K562 (cell line): ENCODE measurements around the gene CASP9. TPM values are rescaled to one million over a fixed set of nuclear protein-coding genes. Genes with fewer than 3 reads are reported as not detected.

Experiments used
- ATF1 ChIP-seq, 2 experiments: fragments of 450-650 bp in 1 of 2; IDR thresholded peaks; 2 replicates each; pipeline ENCODE4 v1.6.1; 2016; ENCODE audit warnings: missing compliant biosample characterization in 1 of 2, missing genetic modification characterization in 1 of 2
- ATF2 ChIP-seq: sonication (generic); formaldehyde crosslinking; IDR thresholded peaks from 2 replicates; pipeline ENCODE4 v1.8.1; 2022; ENCODE audit warnings: missing genetic modification reagents
- CCNT2 ChIP-seq: IDR thresholded peaks from 2 replicates; pipeline ENCODE4 v1.6.1; 2011; ENCODE audit warnings: borderline replicate concordance, low read depth, mild to moderate bottlenecking, moderate library complexity, mixed read lengths, low read length; ENCODE audit not compliant: insufficient read length; ENCODE audit errors: extremely low read depth
- DEAF1 ChIP-seq: fragments of 450-650 bp; formaldehyde crosslinking; IDR thresholded peaks from 2 replicates; pipeline ENCODE4 v1.4.0; 2020; ENCODE audit warnings: mild to moderate bottlenecking, moderate library complexity
- EP300 ChIP-seq: IDR thresholded peaks from 2 replicates; pipeline ENCODE4 v1.6.1; 2012; ENCODE audit warnings: low read length, improper control_type of control experiment
- FOSL1 ChIP-seq: fragments of 200-800 bp; sonication (Bioruptor generic); conservative IDR thresholded peaks from 2 replicates; pipeline ENCODE4 v1.6.1; 2016; ENCODE audit warnings: missing genetic modification characterization, missing compliant biosample characterization
- KHSRP ChIP-seq: fragments of 450-650 bp; IDR thresholded peaks from 2 replicates; pipeline ENCODE4 v1.6.1; 2017
- MCM2 ChIP-seq: fragments of 450-650 bp; IDR thresholded peaks from 2 replicates; pipeline ENCODE4 v1.6.1; 2017; ENCODE audit warnings: low read depth, mild to moderate bottlenecking
- MYC ChIP-seq, 2 experiments: fragments of 250-450 bp in 1 of 2; sonication (Bioruptor Pico) in 1 of 2; IDR thresholded peaks; 2 replicates each; pipeline versions ENCODE4 v1.5.1 to v1.6.1; 2012 to 2021; ENCODE audit warnings: low read depth in 2 of 2, borderline replicate concordance in 1 of 2, improper control_type of control experiment in 1 of 2, low read length in 1 of 2, mild to moderate bottlenecking in 1 of 2, moderate library complexity in 1 of 2
- NCOA1 ChIP-seq: fragments of 450-650 bp; IDR thresholded peaks from 2 replicates; pipeline ENCODE4 v1.6.1; 2016; ENCODE audit warnings: low read depth
- NR2C2 ChIP-seq, 2 experiments: fragments of 200-800 bp in 1 of 2; sonication (Bioruptor generic) in 1 of 2; sonication (generic) in 1 of 2; formaldehyde crosslinking in 1 of 2; IDR thresholded peaks; 2 replicates each; pipeline versions ENCODE4 v1.6.1 to v1.8.0; 2016 to 2022; ENCODE audit warnings: mild to moderate bottlenecking in 1 of 2, missing compliant biosample characterization in 1 of 2, missing genetic modification characterization in 1 of 2, missing genetic modification reagents in 1 of 2
- RB1 ChIP-seq: fragments of 450-650 bp; IDR thresholded peaks from 2 replicates; pipeline ENCODE4 v1.6.1; 2017; ENCODE audit warnings: low read depth, mild to moderate bottlenecking
- ZBTB12 ChIP-seq: fragments of 250-450 bp; sonication (Bioruptor Pico); IDR thresholded peaks from 2 replicates; pipeline ENCODE4 v1.4.0; 2020
- ZNF395 ChIP-seq: fragments of 200-800 bp; sonication (Bioruptor generic); IDR thresholded peaks from 2 replicates; pipeline ENCODE4 v1.6.1; 2017; ENCODE audit warnings: missing genetic modification characterization, missing compliant biosample characterization
- polyA plus RNA-seq, 8 experiments: library from polyadenylated mRNA; depleted of rRNA in 4 of 8; stranded (reverse) in 5 of 8; unstranded in 3 of 8; fragments of >200 nt; fragmentation: Nextera tagmentation in 2 of 8; fragmentation: Illumina TruSeq in 1 of 8; extraction: Ambion mirVana in 2 of 8; extraction: Trizol in 1 of 8; gene quantifications; 2 replicates each; pipeline versions ENCODE4 v1.2.1 to v1.2.3, GENCODE V29; 2011 to 2014; ENCODE audit warnings: inconsistent platforms in 1 of 8, missing spikeins in 1 of 8
- total RNA-seq, 7 experiments: library from RNA; depleted of rRNA in 6 of 7; stranded (reverse); fragments of >200 nt in 6 of 7; fragmentation: Illumina TruSeq in 2 of 7; extraction: Trizol in 2 of 7; gene quantifications; 2 replicates each; pipeline versions ENCODE4 v1.2.1 to v1.2.3, GENCODE V29; 2011 to 2021; ENCODE audit warnings: low replicate concordance in 1 of 7

CASP9 gene
- total and polyA plus RNA-seq, 9 of the 15 experiments (the other 6 are each of a cell fraction or from before 2014, with no cell fraction given) = 10.8 to 54.1 (median 30.7) TPM

- TF ChIP-seq NCOA1 (peak; percentile 83; the same call in 1 of the 2 replicates), FOSL1 (tag) (peak; percentile 51), ZNF395 (CRISPR knock-in tag) (peak; percentile 33; the same call in 1 of the 2 replicates), DEAF1 (CRISPR knock-in tag) (no peak), ZBTB12 (peak; percentile 69), MYC (IDR thresholded peaks at IDR 0.05; ENCODE audit: low read depth, low read length) (peak; percentile 37; the same call in 1 of the 2 replicates), MYC (CRISPR knock-in tag; IDR thresholded peaks at IDR 0.05; ENCODE audit: borderline replicate concordance, low read depth) (no peak), RB1 (peak; percentile 47; the same call in 1 of the 2 replicates), KHSRP (0 out of 2 replicates have a peak, but pooled peaks have one; percentile 38), CCNT2 (peak; percentile 62), EP300 (peak; percentile 35; the same call in 1 of the 2 replicates), NR2C2 (CRISPR knock-in tag; IDR thresholded peaks at IDR 0.05) (peak; percentile 89), NR2C2 (tag; IDR thresholded peaks at IDR 0.05) (peak; percentile 96), ATF1 (CRISPR knock-in tag; IDR thresholded peaks at IDR 0.05) (peak; percentile 58), ATF1 (tag; IDR thresholded peaks at IDR 0.05) (peak; percentile 65), ATF2 (0 out of 2 replicates have a peak, but pooled peaks have one; percentile 67), MCM2 (no peak)
Observed at GRCh38 chr1:15524283-15525049, 451 bp upstream of the CASP9 start (continued).
